Coronary artery (tissue), 2 donors: ENCODE measurements around the gene CAMK2D.

ENCODE experiments used
- DNase-seq: peaks from one replicate; pipeline ENCODE4 v3.0.0-alpha.2; 2017; ENCODE audit warnings: low spot score
- H3K27ac ChIP-seq, 2 donors: fragments of 200-600 bp; sonication (generic); one replicate each; pipeline ENCODE4 v1.5.1; 2016 to 2019
- H3K4me3 ChIP-seq: fragments of 200-600 bp; sonication (generic); 2 replicates; pipeline ENCODE4 v1.5.1; 2016; ENCODE audit warnings: mild to moderate bottlenecking, moderate library complexity
- CTCF ChIP-seq: fragments of 200-600 bp; sonication (generic); IDR thresholded peaks from one replicate; pipeline ENCODE4 v1.5.1; 2019; ENCODE audit warnings: antibody characterized with exemption

Gene CAMK2D

GRCh38 chr4:113442826-113443225 is 318.7 kb downstream of the CAMK2D start:
- TF ChIP-seq CTCF, result no peak
- no peak for DNase-seq
- Histone ChIP-seq H3K27ac (no peak overlapping the region), H3K4me3 (no peak overlapping the region)

- no peak for TF ChIP-seq CTCF
- H3K4me3 ChIP-seq, result no peak overlapping the region
- peak overlapping the region in 1 of 2 donors; percentile 10 for H3K27ac ChIP-seq
- DNase-seq, result no peak
These were observed 321.2 kb downstream of the CAMK2D start for GRCh38 chr4:113440371-113440770.

GRCh38 chr4:113438596-113438995 is 322.9 kb downstream of the CAMK2D start:
- H3K27ac ChIP-seq, result no peak overlapping the region
- no peak for TF ChIP-seq CTCF
- no peak for DNase-seq
- H3K4me3 ChIP-seq, result no peak overlapping the region

GRCh38 chr4:113437129-113437528 is 324.4 kb downstream of the CAMK2D start:
- H3K4me3 ChIP-seq, result no peak overlapping the region
- H3K27ac ChIP-seq, result peak overlapping the region; percentile 39 to 59
- DNase-seq, result no peak
- TF ChIP-seq CTCF, result no peak

- Histone ChIP-seq H3K4me3 (no peak overlapping the region), H3K27ac (peak overlapping the region; percentile 51 to 59)
- no peak for DNase-seq
- no peak for TF ChIP-seq CTCF
These were observed 325.2 kb downstream of the CAMK2D start for GRCh38 chr4:113436360-113436759.

- no peak for TF ChIP-seq CTCF
- Histone ChIP-seq H3K4me3 (no peak overlapping the region), H3K27ac (peak overlapping the region; percentile 51 to 59)
- no peak for DNase-seq
These were observed 325.6 kb downstream of the CAMK2D start for GRCh38 chr4:113435893-113436292.

GRCh38 chr4:113434247-113434587 is 327.3 kb downstream of the CAMK2D start:
- no peak for DNase-seq

More at GRCh38 chr4:113434247-113434587, 327.3 kb downstream of the CAMK2D start:
- no peak for TF ChIP-seq CTCF
- H3K4me3 ChIP-seq, result no peak overlapping the region
- H3K27ac ChIP-seq, result peak overlapping the region; percentile 0 to 23
